Right lobe of liver (tissue), 6 donors: ENCODE data around the gene SLC22A5. TPM values are rescaled to one million over a fixed set of nuclear protein-coding genes. Genes with fewer than 3 reads are reported as not detected.

Experiments used
- ATAC-seq, 4 donors: fragments of 200-7000 bp; cut with Tn5 transposase; one replicate each; pipeline ENCODE4 v1.9.1; 2020; ENCODE audit warnings: mild to moderate bottlenecking in 4 of 4, moderate library complexity in 4 of 4
- DNase-seq, 3 donors: peaks; one replicate each; pipeline ENCODE4 v3.0.0-alpha.2; 2020
- H3K27ac ChIP-seq, 3 donors: fragments of 200-600 bp; one replicate each; pipeline ENCODE4 v1.8.0; 2022
- H3K27me3 ChIP-seq, 2 donors: fragments of 200-600 bp; one replicate each; pipeline ENCODE4 v1.8.0; 2022
- H3K36me3 ChIP-seq, 4 donors: fragments of 200-600 bp; sonication (generic) in 1 of 4; one replicate each; pipeline versions ENCODE4 v1.5.1 to v1.8.0; 2017 to 2022; ENCODE audit warnings: control low read depth in 1 of 4
- H3K4me1 ChIP-seq, 4 donors: fragments of 200-600 bp; sonication (generic) in 1 of 4; one replicate each; pipeline versions ENCODE4 v1.5.1 to v1.8.0; 2017 to 2022; ENCODE audit warnings: control low read depth in 1 of 4
- H3K4me3 ChIP-seq, 3 donors: fragments of 200-600 bp; one replicate each; pipeline ENCODE4 v1.8.0; 2022
- H3K9me3 ChIP-seq, 4 donors: fragments of 200-600 bp; sonication (generic) in 1 of 4; one replicate each; pipeline versions ENCODE4 v1.5.1 to v1.8.0; 2017 to 2022; ENCODE audit warnings: control low read depth in 1 of 4
- CTCF ChIP-seq, 4 donors: fragments of 200-600 bp in 3 of 4; fragments of 450-650 bp in 1 of 4; IDR thresholded peaks; one replicate each; pipeline versions ENCODE4 v1.5.1 to v1.8.0; 2016 to 2022; ENCODE audit warnings: antibody characterized with exemption in 4 of 4, mild to moderate bottlenecking in 2 of 4
- POLR2A ChIP-seq: fragments of 450-650 bp; IDR thresholded peaks from one replicate; pipeline ENCODE4 v1.6.1; 2017; ENCODE audit warnings: antibody characterized with exemption, mild to moderate bottlenecking
- WGBS: methylation state at CpG from one replicate; pipeline ENCODE4 v1.1.6; 2018; ENCODE audit warnings: low coverage, low lambda C conversion rate; ENCODE audit not compliant: insufficient coverage; ENCODE audit errors: missing lambda C conversion rate; 5-methylcytosine and 5-hydroxymethylcytosine counted together
- intact Hi-C, 2 donors: fragments of 100-400 bp; cut with DNase I; formaldehyde crosslinking; loops; one replicate each; pipeline versions ENCODE4 v1.11.2 to v1.14.1; 2022
- total RNA-seq, 6 experiments: library from RNA; depleted of rRNA in 2 of 6; stranded (reverse); fragments of >200 nt in 2 of 6; fragmentation: NEBNext Ultra II Directional in 3 of 6; extraction: Animal tissue kit (Norgen Biotek cat#: 25700) in 3 of 6; gene quantifications; one replicate each; pipeline versions ENCODE4 v1.1.0 to v1.2.4, GENCODE V29; 2016 to 2023
- donor health status: DM: no; HTN: yes; CAD: no.
- donor health status: DM: no; HTN: no; CAD: no.
- donor health status: DM: no; HTN: no; CAD: no.
- donor health status: DM: no; HTN: yes; CAD: no.
- donor health status: DM: no; HTN: yes; CAD: no.

The SLC22A5 gene
- total RNA-seq, 6 experiments from 2014 or later = 4.7 to 11.1 (median 6.5) TPM

GRCh38 chr5:132335402-132335801 is 34.1 kb upstream of the SLC22A5 start:
- Histone ChIP-seq H3K36me3 (peaks cover 0 to 10% (median 0%) of the 10 kb centered on the region in 4 donors), H3K27me3 (no peaks in the 10 kb centered on the region), H3K4me3 (no peak overlapping the region), H3K27ac (no peak overlapping the region), H3K4me1 (peaks cover 0 to 7% (median 0%) of the 10 kb centered on the region in 4 donors), H3K9me3 (no peaks in the 10 kb centered on the region)
- TF ChIP-seq POLR2A (no peak), CTCF (IDR thresholded peaks at IDR 0.05) (no peak)
- ATAC-seq (peak; percentile 44 to 77 (median 68)), DNase-seq (no peak)
- intact Hi-C loops = no loop called here

GRCh38 chr5:132339502-132339901 is 30.0 kb upstream of the SLC22A5 start:
- no peak for ATAC-seq
- DNase-seq = no peak
- Histone ChIP-seq H3K27me3 (no peaks in the 10 kb centered on the region), H3K36me3 (no peaks in the 10 kb centered on the region), H3K4me3 (no peak overlapping the region), H3K27ac (no peak overlapping the region), H3K9me3 (no peaks in the 10 kb centered on the region), H3K4me1 (peaks cover 0 to 7% (median 0%) of the 10 kb centered on the region in 4 donors)
- intact Hi-C loops = no loop called here
- TF ChIP-seq POLR2A (no peak), CTCF (IDR thresholded peaks at IDR 0.05) (no peak)

- Histone ChIP-seq H3K4me3 (no peak overlapping the region), H3K27me3 (no peaks in the 10 kb centered on the region), H3K4me1 (no peaks in the 10 kb centered on the region), H3K27ac (no peak overlapping the region), H3K9me3 (no peaks in the 10 kb centered on the region), H3K36me3 (no peaks in the 10 kb centered on the region)
- 56% methylated on average over 5 of the region's 5 CpGs for WGBS
- DNase-seq (no peak), ATAC-seq (no peak)
- no peak for TF ChIP-seq CTCF (IDR thresholded peaks at IDR 0.05)
- intact Hi-C loops = no loop called here
These were observed 27.0 kb upstream of the SLC22A5 start for GRCh38 chr5:132342291-132343180.

GRCh38 chr5:132344775-132345514 is 24.6 kb upstream of the SLC22A5 start:
- no peak overlapping the region for H3K27ac ChIP-seq
- no peak for ATAC-seq
- H3K27me3 ChIP-seq = no peaks in the 10 kb centered on the region
- H3K9me3 ChIP-seq = no peaks in the 10 kb centered on the region
- DNase-seq = no peak
- intact Hi-C loops = no loop called here
- peaks cover 0 to 6% (median 1%) of the 10 kb centered on the region in 4 donors for H3K36me3 ChIP-seq
- 70% methylated on average over 5 of the region's 5 CpGs for WGBS
- TF ChIP-seq CTCF (IDR thresholded peaks at IDR 0.05) (no peak), POLR2A (no peak)
- no peaks in the 10 kb centered on the region for H3K4me1 ChIP-seq
- no peak overlapping the region for H3K4me3 ChIP-seq
